H9 (cell line): ENCODE measurements around the gene BRMS1L. TPM values are rescaled to one million over a fixed set of nuclear protein-coding genes. Genes with fewer than 3 reads are reported as not detected.

Experiments used
- DNase-seq: peaks from one replicate; pipeline ENCODE4 v3.0.0-alpha.2; 2017
- H2AFZ ChIP-seq: one replicate; pipeline ENCODE4 v1.6.1; 2013; ENCODE audit warnings: mild to moderate bottlenecking, low read length, control low read depth, moderate library complexity
- H2AK5ac ChIP-seq: 2 replicates; pipeline ENCODE4 v1.6.1; 2013; ENCODE audit warnings: low read length, control low read depth, mixed read lengths; ENCODE audit not compliant: insufficient read length
- H2BK120ac ChIP-seq: one replicate; pipeline ENCODE4 v1.6.1; 2013; ENCODE audit warnings: low read depth, mild to moderate bottlenecking, low read length, control low read depth, inconsistent platforms; ENCODE audit not compliant: poor library complexity, severe bottlenecking
- H2BK12ac ChIP-seq: 2 replicates; pipeline ENCODE4 v1.6.1; 2013; ENCODE audit warnings: low read length, control low read depth, mixed read lengths, low read depth; ENCODE audit not compliant: insufficient read length
- H2BK15ac ChIP-seq: 2 replicates; pipeline ENCODE4 v1.6.1; 2013; ENCODE audit warnings: low read depth, low read length, control low read depth
- H2BK20ac ChIP-seq: one replicate; pipeline ENCODE4 v1.6.1; 2013; ENCODE audit warnings: low read depth, mild to moderate bottlenecking, low read length, control low read depth, inconsistent platforms; ENCODE audit not compliant: poor library complexity, severe bottlenecking
- H2BK5ac ChIP-seq: 2 replicates; pipeline ENCODE4 v1.6.1; 2013; ENCODE audit warnings: low read length, control low read depth, mixed read lengths; ENCODE audit not compliant: insufficient read length
- H3K14ac ChIP-seq: 2 replicates; pipeline ENCODE4 v1.6.1; 2013; ENCODE audit warnings: low read length, control low read depth; ENCODE audit not compliant: insufficient read depth
- H3K18ac ChIP-seq: 2 replicates; pipeline ENCODE4 v1.6.1; 2013; ENCODE audit warnings: low read depth, mild to moderate bottlenecking, mixed read lengths, low read length, control low read depth; ENCODE audit not compliant: insufficient read length
- H3K23ac ChIP-seq: 2 replicates; pipeline ENCODE4 v1.6.1; 2013; ENCODE audit warnings: low read length, control low read depth, mixed read lengths, low read depth; ENCODE audit not compliant: insufficient read length
- H3K23me2 ChIP-seq: 2 replicates; pipeline ENCODE4 v1.6.1; 2013; ENCODE audit warnings: low read depth, mild to moderate bottlenecking, mixed read lengths, low read length, control low read depth; ENCODE audit not compliant: insufficient read length, poor library complexity, severe bottlenecking
- H3K27ac ChIP-seq: 2 replicates; pipeline ENCODE4 v1.5.1; 2013; ENCODE audit warnings: low read length, control low read depth, mixed read lengths, low read depth; ENCODE audit not compliant: insufficient read length
- H3K27me3 ChIP-seq: 2 replicates; pipeline ENCODE4 v1.6.1; 2013; ENCODE audit warnings: low read length, control low read depth, inconsistent platforms; ENCODE audit not compliant: insufficient read depth
- H3K4ac ChIP-seq: 2 replicates; pipeline ENCODE4 v1.6.1; 2013; ENCODE audit warnings: low read depth, mild to moderate bottlenecking, control low read depth, inconsistent platforms, low read length, moderate library complexity
- H3K4me1 ChIP-seq: 2 replicates; pipeline ENCODE4 v1.6.1; 2013; ENCODE audit warnings: low read length, control low read depth, inconsistent platforms; ENCODE audit not compliant: insufficient read depth
- H3K4me2 ChIP-seq: 2 replicates; pipeline ENCODE4 v1.6.1; 2013; ENCODE audit warnings: low read length, control low read depth, mixed read lengths; ENCODE audit not compliant: insufficient read length, insufficient read depth
- H3K56ac ChIP-seq: 2 replicates; pipeline ENCODE4 v1.6.1; 2013; ENCODE audit warnings: low read depth, mild to moderate bottlenecking, mixed read lengths, low read length, control low read depth; ENCODE audit not compliant: insufficient read length
- H3K79me1 ChIP-seq: 2 replicates; pipeline ENCODE4 v1.6.1; 2013; ENCODE audit warnings: low read depth, mild to moderate bottlenecking, moderate library complexity, low read length, control low read depth, inconsistent platforms; ENCODE audit not compliant: insufficient read depth, poor library complexity, severe bottlenecking
- H3K79me2 ChIP-seq: 2 replicates; pipeline ENCODE4 v1.6.1; 2013; ENCODE audit warnings: low read length, control low read depth, inconsistent platforms; ENCODE audit not compliant: insufficient read depth
- H3K9ac ChIP-seq: 2 replicates; pipeline ENCODE4 v1.6.1; 2013; ENCODE audit warnings: low read length, control low read depth, mixed read lengths; ENCODE audit not compliant: insufficient read length; ENCODE audit errors: extremely low read depth
- H3K9me3 ChIP-seq: one replicate; pipeline ENCODE4 v1.6.1; 2013; ENCODE audit warnings: low read depth, low read length, inconsistent platforms; ENCODE audit not compliant: control insufficient read depth
- H3T11ph ChIP-seq: one replicate; pipeline ENCODE4 v1.6.1; 2013; ENCODE audit warnings: mild to moderate bottlenecking, low read length, control low read depth, inconsistent platforms
- H4K20me1 ChIP-seq: one replicate; pipeline ENCODE4 v1.6.1; 2013; ENCODE audit not compliant: control insufficient read depth, insufficient read length, insufficient read depth
- H4K5ac ChIP-seq: 2 replicates; pipeline ENCODE4 v1.6.1; 2013; ENCODE audit warnings: low read depth, mild to moderate bottlenecking, mixed read lengths, low read length, control low read depth; ENCODE audit not compliant: insufficient read length
- H4K8ac ChIP-seq: replicated peaks from 2 replicates; pipeline ENCODE4 v1.6.1; 2013; ENCODE audit warnings: low read length, control low read depth, mixed read lengths, low read depth; ENCODE audit not compliant: insufficient read length
- H4K91ac ChIP-seq: 2 replicates; pipeline ENCODE4 v1.6.1; 2013; ENCODE audit warnings: low read depth, mild to moderate bottlenecking, moderate library complexity, mixed read lengths, low read length, control low read depth; ENCODE audit not compliant: insufficient read length
- H3K27ac Mint-ChIP-seq, 3 experiments: 2 replicates in 2 of 3; 3 replicates in 1 of 3; pipeline ENCODE4 v1.8.0; 2020 to 2021; ENCODE audit warnings: mixed read lengths in 3 of 3, mild to moderate bottlenecking in 1 of 3, moderate library complexity in 1 of 3
- H3K27me3 Mint-ChIP-seq: 2 replicates; pipeline ENCODE4 v1.8.0; 2021; ENCODE audit warnings: low read depth, mild to moderate bottlenecking, moderate library complexity, mixed read lengths
- H3K36me3 Mint-ChIP-seq, 3 experiments: 2 replicates in 2 of 3; 3 replicates in 1 of 3; pipeline ENCODE4 v1.8.0; 2020 to 2021; ENCODE audit warnings: low read depth in 3 of 3, mixed read lengths in 3 of 3; ENCODE audit not compliant: insufficient read depth in 1 of 3
- H3K4me1 Mint-ChIP-seq, 2 experiments: 2 replicates each; pipeline ENCODE4 v1.8.0; 2020; ENCODE audit warnings: mixed read lengths in 2 of 2
- H3K4me3 Mint-ChIP-seq, 2 experiments: 2 replicates in 1 of 2; 3 replicates in 1 of 2; pipeline ENCODE4 v1.8.0; 2020 to 2021; ENCODE audit warnings: mild to moderate bottlenecking in 2 of 2, mixed read lengths in 2 of 2, moderate library complexity in 1 of 2
- H3K9me3 Mint-ChIP-seq, 2 experiments: 2 replicates in 1 of 2; 3 replicates in 1 of 2; pipeline ENCODE4 v1.8.0; 2020; ENCODE audit warnings: mild to moderate bottlenecking in 2 of 2, mixed read lengths in 2 of 2, moderate library complexity in 1 of 2
- WGBS: extraction: QIAGEN DNeasy Blood & Tissue Kit; methylation state at CpG from one replicate; pipeline ENCODE4 v1.1.7; 2013; ENCODE audit warnings: missing lambda C conversion rate, low lambda C conversion rate, mixed read lengths; ENCODE audit not compliant: insufficient read length; ENCODE audit errors: extremely low coverage; 5-methylcytosine and 5-hydroxymethylcytosine counted together
- total RNA-seq: library from RNA; stranded (reverse); gene quantifications from 2 replicates; pipeline ENCODE4 v1.2.1, GENCODE V29; 2021
- TF ChIP-seq, protein P1 (sequence below): fragments of 200-600 bp; sonication (generic); conservative IDR thresholded peaks from 3 replicates; pipeline ENCODE4 v1.8.0; 2021; ENCODE audit warnings: antibody characterized with exemption, mild to moderate bottlenecking

Gene BRMS1L
- total RNA-seq, 1 experiment from 2014 or later = 12.9 TPM

- WGBS = no CpG with 5 or more reads among the region's 8 CpGs
- Histone ChIP-seq H2BK15ac (no peak overlapping the region), H3K79me1 (no peaks in the 10 kb centered on the region), H2AK5ac (no peak overlapping the region), H3K4ac (no peak overlapping the region), H3K18ac (no peak overlapping the region), H3K23me2 (peaks cover 3% of the 10 kb centered on the region), H3K56ac (no peak overlapping the region), H2AFZ (no peak overlapping the region), H4K91ac (no peak overlapping the region), H4K20me1 (no peaks in the 10 kb centered on the region), H3K14ac (no peak overlapping the region), H3K9ac (no peak overlapping the region), H2BK12ac (no peak overlapping the region), H2BK20ac (no peak overlapping the region), H3K27me3 (no peaks in the 10 kb centered on the region), H4K8ac (no peak overlapping the region), H2BK5ac (no peak overlapping the region), H3K27ac (no peak overlapping the region), H3K79me2 (no peaks in the 10 kb centered on the region), H3K23ac (no peak overlapping the region), H3K4me2 (peak overlapping the region; percentile 51), H4K5ac (no peak overlapping the region), H2BK120ac (no peak overlapping the region), H3K4me1 (no peaks in the 10 kb centered on the region), H3K9me3 (no peaks in the 10 kb centered on the region), H3T11ph (no peak overlapping the region)
- TF ChIP-seq, protein P1, sequence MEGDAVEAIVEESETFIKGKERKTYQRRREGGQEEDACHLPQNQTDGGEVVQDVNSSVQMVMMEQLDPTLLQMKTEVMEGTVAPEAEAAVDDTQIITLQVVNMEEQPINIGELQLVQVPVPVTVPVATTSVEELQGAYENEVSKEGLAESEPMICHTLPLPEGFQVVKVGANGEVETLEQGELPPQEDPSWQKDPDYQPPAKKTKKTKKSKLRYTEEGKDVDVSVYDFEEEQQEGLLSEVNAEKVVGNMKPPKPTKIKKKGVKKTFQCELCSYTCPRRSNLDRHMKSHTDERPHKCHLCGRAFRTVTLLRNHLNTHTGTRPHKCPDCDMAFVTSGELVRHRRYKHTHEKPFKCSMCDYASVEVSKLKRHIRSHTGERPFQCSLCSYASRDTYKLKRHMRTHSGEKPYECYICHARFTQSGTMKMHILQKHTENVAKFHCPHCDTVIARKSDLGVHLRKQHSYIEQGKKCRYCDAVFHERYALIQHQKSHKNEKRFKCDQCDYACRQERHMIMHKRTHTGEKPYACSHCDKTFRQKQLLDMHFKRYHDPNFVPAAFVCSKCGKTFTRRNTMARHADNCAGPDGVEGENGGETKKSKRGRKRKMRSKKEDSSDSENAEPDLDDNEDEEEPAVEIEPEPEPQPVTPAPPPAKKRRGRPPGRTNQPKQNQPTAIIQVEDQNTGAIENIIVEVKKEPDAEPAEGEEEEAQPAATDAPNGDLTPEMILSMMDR = no peak
- peaks cover 15 to 17% of the 10 kb centered on the region in 2 experiments for H3K4me1 Mint-ChIP-seq
- no peak for DNase-seq
- peaks cover 0 to 5% (median 4%) of the 10 kb centered on the region in 3 experiments; a peak in 4 of 7 replicates for H3K36me3 Mint-ChIP-seq
- no peaks in the 10 kb centered on the region for H3K9me3 Mint-ChIP-seq
- H3K27ac Mint-ChIP-seq = no peak overlapping the region
- H3K4me3 Mint-ChIP-seq = peak overlapping the region; percentile 85 to 95
- no peaks in the 10 kb centered on the region for H3K27me3 Mint-ChIP-seq
Observed at GRCh38 chr14:35807131-35807961, 18.8 kb upstream of the BRMS1L start.
